RCC 7860 (cell line): ENCODE data around the gene NHSL2.
"Not testable (repeated sequence)": the region's sequence is repeated elsewhere in the genome, so short reads cannot be mapped to it uniquely, and the experiment has no call there.

Source experiments
- DNase-seq: peaks from one replicate; pipeline ENCODE4 v3.0.0-alpha.2; 2015; ENCODE audit warnings: low spot score
- FAIRE-seq: peaks from 2 replicates; lab custom pipeline; 2012; peaks lifted over from hg19 to GRCh38; lab: Jason Lieb, UNC

NHSL2 gene

GRCh38 chrX:71910643-71910985 is at the start of gene NHSL2:
TSS of gene NHSL2 (plus strand) at chrX:71910845.
- no peak for FAIRE-seq
- no peak for DNase-seq

- DNase-seq = no peak
- FAIRE-seq = no peak
Observed at GRCh38 chrX:71867680-71868079, 43.0 kb upstream of the NHSL2 start.

GRCh38 chrX:71869566-71869965 is 41.1 kb upstream of the NHSL2 start:
- not testable (repeated sequence) for FAIRE-seq, DNase-seq

- peak; percentile 4 for DNase-seq
- FAIRE-seq = no peak
Observed at GRCh38 chrX:71870208-71871098, 40.2 kb upstream of the NHSL2 start.

- DNase-seq (peak; percentile 45), FAIRE-seq (no peak)
Observed at GRCh38 chrX:71871367-71871766, 39.3 kb upstream of the NHSL2 start.

GRCh38 chrX:71872542-71873458 is 37.8 kb upstream of the NHSL2 start:
- DNase-seq (no peak), FAIRE-seq (no peak)

GRCh38 chrX:71873459-71873833 is 37.2 kb upstream of the NHSL2 start:
- DNase-seq (no peak), FAIRE-seq (no peak)

GRCh38 chrX:71876841-71877240 is 33.8 kb upstream of the NHSL2 start:
- FAIRE-seq, DNase-seq: not testable (repeated sequence)

GRCh38 chrX:71885099-71885498 is 25.5 kb upstream of the NHSL2 start:
- FAIRE-seq = no peak
- no peak for DNase-seq

- DNase-seq (no peak), FAIRE-seq (no peak)
Observed at GRCh38 chrX:71895607-71896006, 15.0 kb upstream of the NHSL2 start.

- DNase-seq (no peak), FAIRE-seq (no peak)
Observed at GRCh38 chrX:71906144-71906543, 4.5 kb upstream of the NHSL2 start.

- DNase-seq (no peak), FAIRE-seq (no peak)
Observed at GRCh38 chrX:71908387-71908786, 2.3 kb upstream of the NHSL2 start.

GRCh38 chrX:71909956-71910355 is 689 bp upstream of the NHSL2 start:
- FAIRE-seq = no peak
- no peak for DNase-seq

GRCh38 chrX:71910986-71911730 is 513 bp downstream of the NHSL2 start:
- DNase-seq (no peak), FAIRE-seq (no peak)

GRCh38 chrX:71911731-71912050 is 1.0 kb downstream of the NHSL2 start:
- no peak for FAIRE-seq
- no peak for DNase-seq

GRCh38 chrX:71912156-71912555 is 1.5 kb downstream of the NHSL2 start:
- DNase-seq (no peak), FAIRE-seq (no peak)

- DNase-seq (no peak), FAIRE-seq (no peak)
Observed at GRCh38 chrX:71913156-71913950, 2.7 kb downstream of the NHSL2 start.

GRCh38 chrX:71917621-71918343 is 7.1 kb downstream of the NHSL2 start:
- peak; percentile 48 for DNase-seq
- FAIRE-seq = peak; percentile 23

GRCh38 chrX:71919431-71919830 is 8.8 kb downstream of the NHSL2 start:
- FAIRE-seq (no peak), DNase-seq (no peak)

- DNase-seq (no peak), FAIRE-seq (no peak)
Observed at GRCh38 chrX:71919886-71920285, 9.2 kb downstream of the NHSL2 start.
